NCI-H524 treated with DMSO at 0.1 percent for 48 hours (cell line): ENCODE measurements around the gene FIG4.
"Not testable (repeated sequence)": the region's sequence is repeated elsewhere in the genome, so short reads cannot be mapped to it uniquely, and the experiment has no call there.

Source experiments
- DNase-seq: peaks from one replicate; lab custom pipeline; 2025; lab: John Stamatoyannopoulos, UW

FIG4 gene

GRCh38 chr6:109853951-109854350 lies 162.9 kb downstream of the FIG4 start:
- no peak for DNase-seq

GRCh38 chr6:109854541-109855308 lies 163.6 kb downstream of the FIG4 start:
- DNase-seq, result no peak

GRCh38 chr6:109855476-109856040 lies 164.5 kb downstream of the FIG4 start:
- not testable (repeated sequence) for DNase-seq

DNA sequence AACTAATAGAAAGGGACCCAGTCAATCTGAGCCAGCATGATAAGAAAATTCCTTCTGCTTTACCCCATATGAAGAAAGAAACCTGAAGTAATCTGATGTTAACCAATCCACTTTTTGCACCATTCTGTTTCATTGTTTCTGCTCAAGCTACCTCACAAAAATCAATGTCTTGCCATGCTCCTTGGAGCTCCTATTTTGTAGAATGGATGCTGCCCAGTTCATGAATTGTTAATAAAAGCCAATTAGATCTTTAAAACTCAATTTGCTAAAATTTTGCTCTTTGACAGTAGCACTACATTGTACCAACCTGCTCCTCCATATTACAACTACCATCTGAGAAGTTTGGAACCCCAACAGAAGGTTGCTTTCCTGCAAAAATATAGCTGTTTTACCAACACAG lies 170.8 kb downstream of the FIG4 start:
- DNase-seq, result no peak

- DNase-seq, result no peak
Measured at GRCh38 chr6:109864050-109864449, 173.0 kb downstream of the FIG4 start.

DNA sequence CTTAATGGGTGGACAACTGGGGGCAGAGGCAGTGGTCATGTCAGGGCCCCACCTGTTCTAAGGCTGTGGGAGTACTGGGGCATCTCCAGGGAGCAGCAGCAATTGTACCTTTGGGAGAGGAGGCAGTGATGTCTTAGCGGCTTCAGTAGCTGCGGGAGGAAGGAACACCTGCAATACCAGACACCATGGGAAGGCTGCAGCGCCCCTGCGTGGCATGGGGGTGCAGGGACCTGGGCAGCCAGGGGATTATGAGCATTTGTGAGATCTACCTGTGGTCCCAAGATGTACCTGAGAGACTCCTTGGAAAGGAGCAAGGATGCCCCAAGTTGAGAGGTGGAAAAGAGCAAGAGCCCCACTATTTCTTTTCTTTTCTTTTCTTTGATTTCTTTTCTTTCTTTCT lies 174.9 kb downstream of the FIG4 start:
- DNase-seq, result no peak

DNA sequence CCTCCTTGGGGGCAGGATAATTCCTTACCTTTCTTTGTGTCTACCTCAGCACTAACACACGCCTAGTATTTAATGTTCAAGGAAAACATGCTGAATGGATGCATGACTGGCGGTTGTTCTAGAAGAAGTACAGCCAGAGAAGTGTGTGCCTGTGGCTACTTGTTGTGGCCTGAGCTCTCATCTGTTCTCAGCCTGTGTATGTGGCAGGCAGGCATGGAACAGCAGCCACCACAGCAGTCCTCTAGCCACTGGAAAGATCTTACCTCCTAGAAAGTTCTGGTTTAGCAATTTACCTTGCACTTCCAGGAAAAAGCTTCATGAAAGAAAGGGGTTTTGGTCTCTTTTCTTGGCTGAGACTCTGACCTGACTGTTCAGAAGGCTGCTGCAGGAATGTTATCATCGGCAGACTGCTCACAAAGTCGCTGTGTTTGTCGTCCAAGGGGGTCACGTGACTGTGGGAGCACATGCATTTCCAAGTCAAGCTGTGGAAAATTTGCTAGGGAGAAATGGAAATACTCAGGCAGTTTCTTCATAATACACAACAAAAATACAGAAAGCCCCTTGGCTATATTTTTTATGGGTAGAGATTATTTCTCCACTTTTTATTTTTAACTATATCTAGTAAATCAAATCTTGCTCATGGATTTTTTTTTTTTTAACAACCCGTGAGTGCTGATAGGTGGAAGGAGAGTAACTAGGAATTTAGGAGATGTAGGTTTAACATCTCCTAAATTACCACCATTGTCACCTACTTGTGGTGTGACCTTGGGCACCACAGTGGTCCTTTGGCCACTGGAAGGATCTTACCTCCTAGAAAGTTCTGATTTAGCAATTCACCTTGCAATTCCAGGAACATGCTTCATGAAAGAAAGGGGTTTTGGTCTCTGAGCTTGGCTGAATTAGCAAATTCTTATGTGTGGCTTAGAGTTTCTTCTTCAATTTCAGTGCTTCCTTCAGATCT lies 176.2 kb downstream of the FIG4 start:
- DNase-seq, result no peak

DNA sequence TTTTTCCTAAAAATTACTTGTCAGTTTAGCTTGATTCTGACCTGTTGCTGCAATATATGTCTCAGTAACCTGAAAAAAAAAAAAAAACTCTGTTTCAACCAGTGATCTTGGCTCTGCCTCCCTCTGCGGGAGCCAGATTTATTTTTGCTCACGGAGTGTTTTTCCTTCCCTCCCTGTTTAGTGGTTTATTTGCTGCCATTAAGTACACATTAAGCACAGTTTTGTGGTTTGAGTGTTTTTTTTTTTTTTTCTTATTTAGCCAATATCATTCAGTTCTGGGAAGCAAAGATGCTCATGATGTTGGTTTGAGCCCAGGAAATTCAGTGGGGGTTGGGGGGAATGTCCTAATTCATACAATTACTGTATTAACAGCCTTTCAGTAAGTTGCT lies 176.9 kb downstream of the FIG4 start:
- no peak for DNase-seq

- not testable (repeated sequence) for DNase-seq
Measured at GRCh38 chr6:109869398-109870088, 178.4 kb downstream of the FIG4 start.

- DNase-seq, result no peak
Measured at GRCh38 chr6:109870089-109870410, 179.0 kb downstream of the FIG4 start.

DNA sequence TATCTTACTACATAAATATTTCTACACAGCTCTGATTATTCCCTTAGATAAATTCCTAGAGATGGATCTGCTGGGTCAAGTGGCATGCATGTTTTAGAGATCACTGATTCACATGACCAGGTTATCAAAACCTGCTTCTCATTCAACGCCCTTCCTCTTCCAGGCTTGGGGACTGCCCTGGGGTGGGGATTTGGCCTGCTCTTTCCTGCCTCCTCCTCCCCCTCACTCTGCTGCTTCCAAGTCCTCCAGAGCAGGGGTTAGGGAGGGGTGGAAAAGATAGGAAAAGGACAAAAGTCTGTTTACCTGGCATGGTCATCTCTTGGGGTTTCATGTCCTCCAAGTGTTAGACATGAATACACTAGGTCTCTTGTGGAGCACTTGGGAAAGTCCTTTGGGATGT lies 181.5 kb downstream of the FIG4 start:
- no peak for DNase-seq

DNA sequence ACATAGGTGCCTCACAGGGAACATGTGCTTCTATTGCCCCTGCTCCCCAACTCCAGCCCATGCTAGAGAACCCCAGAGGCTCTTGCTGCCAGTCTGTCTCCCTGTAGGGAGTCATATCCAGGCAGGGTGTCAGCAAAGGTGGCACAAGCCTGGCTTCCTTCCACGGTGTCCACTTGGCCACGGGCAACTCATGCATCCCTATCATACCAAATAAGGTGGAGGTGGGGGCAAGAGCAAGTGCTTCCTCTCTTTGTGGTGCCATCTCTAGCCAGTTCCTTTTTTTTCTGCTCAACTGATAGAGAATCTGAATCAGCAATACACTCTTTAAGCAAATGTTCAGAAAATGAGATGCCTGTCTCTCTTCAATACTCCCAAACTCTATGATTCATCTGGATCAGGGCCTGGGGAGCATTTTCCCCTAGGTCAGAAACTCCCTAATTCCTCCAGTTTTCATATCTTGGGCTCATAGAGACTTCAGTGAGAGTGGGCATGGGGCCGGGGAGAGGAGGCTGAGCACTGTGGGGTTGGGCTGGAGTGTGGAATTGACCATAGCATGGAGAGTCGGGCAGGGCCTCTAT lies 182.0 kb downstream of the FIG4 start:
- DNase-seq, result no peak

- DNase-seq, result no peak
Measured at GRCh38 chr6:109874086-109874485, 183.0 kb downstream of the FIG4 start.

- DNase-seq, result no peak
Measured at GRCh38 chr6:109874621-109875020, 183.5 kb downstream of the FIG4 start.
